Astrocyte of the spinal cord (primary cell): ENCODE data around the gene MACROD2.
A peak's percentile ranks its signal among the peaks of the same experiment; 100 is the strongest.

ENCODE experiments used
- DNase-seq: peaks from one replicate; pipeline ENCODE4 v3.0.0; 2011; ENCODE audit warnings: low read depth, low spot score
- H3K4me3 ChIP-seq: 2 replicates; pipeline ENCODE4 v1.5.1; 2011; ENCODE audit warnings: low read depth, mild to moderate bottlenecking, low read length, moderate library complexity
- in situ Hi-C: cut with HindIII; loops from 2 replicates; pipeline ENCODE4 v1.10.0; 2017; ENCODE audit warnings: low sequenced_read_pairs
- TF ChIP-seq, protein P1 (sequence below): IDR thresholded peaks from 2 replicates; pipeline ENCODE4 v1.5.1; 2012; ENCODE audit warnings: low read depth, mild to moderate bottlenecking, low read length, inconsistent platforms

Gene MACROD2

DNA sequence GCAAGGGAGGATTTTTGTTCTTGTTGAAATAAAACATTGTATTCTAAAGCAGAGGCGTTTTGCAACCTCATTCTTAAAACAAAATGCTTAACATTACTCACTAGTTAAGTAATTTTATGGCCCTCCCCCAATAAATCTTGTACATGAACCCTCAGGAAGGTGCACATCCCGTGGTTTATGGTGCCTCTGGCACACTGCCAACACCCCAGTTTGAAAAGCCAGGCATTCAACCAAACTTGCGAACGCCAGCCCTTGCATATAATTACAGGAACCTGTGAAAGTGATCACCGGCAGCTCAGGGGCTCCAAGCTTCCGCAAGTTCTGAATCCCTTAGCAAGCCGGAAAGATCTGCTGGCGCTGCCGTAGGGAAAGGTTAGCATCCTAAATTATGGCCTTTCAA is 1451.1 kb downstream of the MACROD2 start:
- TF ChIP-seq, protein P1, sequence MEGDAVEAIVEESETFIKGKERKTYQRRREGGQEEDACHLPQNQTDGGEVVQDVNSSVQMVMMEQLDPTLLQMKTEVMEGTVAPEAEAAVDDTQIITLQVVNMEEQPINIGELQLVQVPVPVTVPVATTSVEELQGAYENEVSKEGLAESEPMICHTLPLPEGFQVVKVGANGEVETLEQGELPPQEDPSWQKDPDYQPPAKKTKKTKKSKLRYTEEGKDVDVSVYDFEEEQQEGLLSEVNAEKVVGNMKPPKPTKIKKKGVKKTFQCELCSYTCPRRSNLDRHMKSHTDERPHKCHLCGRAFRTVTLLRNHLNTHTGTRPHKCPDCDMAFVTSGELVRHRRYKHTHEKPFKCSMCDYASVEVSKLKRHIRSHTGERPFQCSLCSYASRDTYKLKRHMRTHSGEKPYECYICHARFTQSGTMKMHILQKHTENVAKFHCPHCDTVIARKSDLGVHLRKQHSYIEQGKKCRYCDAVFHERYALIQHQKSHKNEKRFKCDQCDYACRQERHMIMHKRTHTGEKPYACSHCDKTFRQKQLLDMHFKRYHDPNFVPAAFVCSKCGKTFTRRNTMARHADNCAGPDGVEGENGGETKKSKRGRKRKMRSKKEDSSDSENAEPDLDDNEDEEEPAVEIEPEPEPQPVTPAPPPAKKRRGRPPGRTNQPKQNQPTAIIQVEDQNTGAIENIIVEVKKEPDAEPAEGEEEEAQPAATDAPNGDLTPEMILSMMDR, result no peak
- in situ Hi-C loops, result no loop called here
- peak; percentile 0 for DNase-seq
- H3K4me3 ChIP-seq, result no peak overlapping the region

GRCh38 chr20:15447549-15447948 is 1452.2 kb downstream of the MACROD2 start:
- TF ChIP-seq, protein P1, result no peak
- in situ Hi-C loops, result no loop called here
- DNase-seq, result no peak
- no peak overlapping the region for H3K4me3 ChIP-seq

GRCh38 chr20:15449061-15449460 is 1453.7 kb downstream of the MACROD2 start:
- TF ChIP-seq, protein P1, result no peak
- DNase-seq, result no peak
- no peak overlapping the region for H3K4me3 ChIP-seq
- in situ Hi-C loops, result no loop called here

DNA sequence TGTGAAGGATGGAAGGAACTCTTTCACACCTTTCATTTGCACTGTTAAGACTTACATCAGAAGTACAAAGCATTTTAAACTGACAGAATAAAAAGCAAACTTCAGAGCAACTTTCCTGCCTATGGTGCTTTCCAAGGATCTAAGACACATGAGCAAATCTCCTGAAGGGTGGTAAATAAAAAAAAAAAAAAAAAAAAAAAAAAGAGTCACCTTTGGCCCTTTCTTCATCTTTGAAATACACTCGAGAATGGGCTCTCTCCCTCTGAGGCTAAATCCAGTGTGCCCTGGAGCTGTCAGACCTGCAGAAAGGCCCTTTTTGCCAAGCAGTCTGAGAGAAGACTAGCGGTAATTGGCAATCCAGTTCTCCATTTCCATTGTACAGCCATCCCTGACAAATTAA is 1455.9 kb downstream of the MACROD2 start:
- DNase-seq, result no peak
- H3K4me3 ChIP-seq, result no peak overlapping the region
- TF ChIP-seq, protein P1, result no peak
- in situ Hi-C loops, result no loop called here

DNA sequence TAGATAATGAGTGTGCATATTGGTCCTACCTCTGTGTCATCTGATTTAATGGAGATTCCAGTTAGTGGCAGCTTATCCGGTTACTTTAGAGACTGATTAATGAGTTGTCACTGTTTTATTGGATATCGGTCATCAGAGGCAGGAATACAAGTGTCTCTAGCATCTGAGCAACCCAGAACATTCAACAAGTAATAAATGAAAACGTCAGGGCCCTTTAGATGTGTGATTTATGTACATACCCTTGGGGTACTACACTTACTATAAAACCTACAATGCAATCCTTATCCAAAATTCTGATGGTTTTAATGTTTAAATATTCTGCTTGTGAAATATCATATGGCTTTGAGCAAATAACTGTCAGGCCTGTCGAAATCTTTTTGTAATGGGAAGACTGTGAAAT is 1460.0 kb downstream of the MACROD2 start:
- no peak for DNase-seq
- H3K4me3 ChIP-seq, result no peak overlapping the region
- in situ Hi-C loops, result no loop called here
- TF ChIP-seq, protein P1, result no peak

DNA sequence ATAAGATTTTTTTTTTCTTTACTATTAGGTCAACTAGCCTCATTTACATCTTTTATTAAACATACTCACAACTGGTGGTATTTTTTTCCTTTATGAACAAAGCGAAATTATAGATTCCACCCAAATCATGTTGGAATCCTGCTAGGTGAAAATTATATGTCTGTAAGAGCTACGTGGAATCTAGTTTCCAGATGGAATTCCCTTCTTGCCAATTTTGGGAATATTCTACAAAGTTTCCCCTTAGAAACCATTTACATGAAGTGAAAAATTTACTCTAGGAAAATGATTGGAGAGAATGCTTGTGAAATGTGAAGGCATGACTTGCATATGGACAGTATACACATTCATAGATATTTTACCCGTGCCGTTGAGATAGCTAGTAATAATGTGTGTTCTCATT is 1466.6 kb downstream of the MACROD2 start:
- H3K4me3 ChIP-seq, result no peak overlapping the region
- DNase-seq, result no peak
- TF ChIP-seq, protein P1, result no peak
- in situ Hi-C loops, result no loop called here

GRCh38 chr20:15475483-15475882 is 1480.2 kb downstream of the MACROD2 start:
- no peak overlapping the region for H3K4me3 ChIP-seq
- DNase-seq, result no peak
- in situ Hi-C loops, result no loop called here
- TF ChIP-seq, protein P1, result no peak
